ENCODE results near the gene CD52.
A peak's percentile ranks its signal among the peaks of the same experiment; 100 is the strongest.
"Not testable (repeated sequence)": the region's sequence is repeated elsewhere in the genome, so short reads cannot be mapped to it uniquely, and the experiment has no call there.

The CD52 gene

DNA sequence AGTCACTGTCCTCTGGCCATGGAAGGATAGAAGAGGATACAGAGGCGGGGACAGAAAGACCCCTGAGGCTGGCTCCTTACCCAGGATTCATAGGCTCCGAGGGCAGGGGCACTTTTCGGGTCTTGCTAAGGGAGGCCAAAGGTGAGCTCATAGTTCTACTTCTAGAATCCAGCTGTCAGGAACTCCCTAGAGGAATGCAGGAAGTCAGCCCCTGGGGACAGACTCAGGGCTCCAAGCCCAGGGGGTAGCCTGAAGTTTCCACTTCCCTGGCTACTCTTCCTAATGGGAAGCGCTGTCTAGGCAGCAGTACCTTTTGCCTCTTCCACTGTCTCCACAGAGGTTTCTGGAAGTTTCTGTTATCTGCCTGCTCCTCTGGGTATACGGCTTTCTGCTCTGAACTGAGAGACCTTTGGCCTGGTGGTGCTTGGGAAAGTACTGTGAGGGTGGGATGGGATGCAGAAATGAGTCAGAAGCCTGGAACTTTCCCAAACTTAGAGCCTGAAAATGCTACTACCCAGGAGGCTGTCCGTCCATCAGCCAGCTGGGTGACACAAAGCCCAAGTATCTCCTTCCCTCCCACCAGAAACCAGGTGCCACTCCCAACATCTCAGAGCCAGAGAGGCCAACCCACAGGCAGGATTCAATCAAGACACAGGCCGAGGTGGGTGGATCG is 14.9 kb upstream of the CD52 start:
- no peak for DNase-seq

DNA sequence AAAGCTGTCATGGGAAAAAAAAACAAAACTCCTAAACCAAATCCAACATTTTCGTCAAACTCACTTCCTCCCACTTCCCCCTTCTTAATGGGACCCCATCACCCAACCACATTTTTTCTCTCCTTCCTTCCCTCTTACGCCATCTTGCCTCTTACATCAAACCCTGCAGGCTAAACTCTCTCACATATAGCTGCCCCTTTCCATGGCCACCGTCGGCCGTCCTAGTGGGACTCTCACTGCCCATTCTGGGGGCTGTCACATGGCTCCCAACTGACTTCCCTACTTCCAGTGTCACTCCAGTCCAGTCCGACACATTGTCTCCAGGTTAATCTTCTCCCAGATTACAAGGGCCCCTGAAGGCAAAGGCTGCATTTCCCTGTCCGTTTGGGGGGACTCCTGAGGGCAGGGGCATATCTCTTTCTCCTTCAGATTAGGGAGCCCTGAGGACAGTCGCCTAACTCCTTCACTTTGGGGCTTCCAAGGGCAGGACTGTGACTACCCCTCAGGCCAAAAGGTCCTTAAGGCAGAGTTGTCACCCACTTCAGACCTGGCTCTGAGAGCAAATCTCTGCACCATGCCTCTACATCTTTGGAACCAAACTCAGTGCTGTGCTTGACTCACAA is 12.0 kb upstream of the CD52 start:
- DNase-seq, result no peak

DNA sequence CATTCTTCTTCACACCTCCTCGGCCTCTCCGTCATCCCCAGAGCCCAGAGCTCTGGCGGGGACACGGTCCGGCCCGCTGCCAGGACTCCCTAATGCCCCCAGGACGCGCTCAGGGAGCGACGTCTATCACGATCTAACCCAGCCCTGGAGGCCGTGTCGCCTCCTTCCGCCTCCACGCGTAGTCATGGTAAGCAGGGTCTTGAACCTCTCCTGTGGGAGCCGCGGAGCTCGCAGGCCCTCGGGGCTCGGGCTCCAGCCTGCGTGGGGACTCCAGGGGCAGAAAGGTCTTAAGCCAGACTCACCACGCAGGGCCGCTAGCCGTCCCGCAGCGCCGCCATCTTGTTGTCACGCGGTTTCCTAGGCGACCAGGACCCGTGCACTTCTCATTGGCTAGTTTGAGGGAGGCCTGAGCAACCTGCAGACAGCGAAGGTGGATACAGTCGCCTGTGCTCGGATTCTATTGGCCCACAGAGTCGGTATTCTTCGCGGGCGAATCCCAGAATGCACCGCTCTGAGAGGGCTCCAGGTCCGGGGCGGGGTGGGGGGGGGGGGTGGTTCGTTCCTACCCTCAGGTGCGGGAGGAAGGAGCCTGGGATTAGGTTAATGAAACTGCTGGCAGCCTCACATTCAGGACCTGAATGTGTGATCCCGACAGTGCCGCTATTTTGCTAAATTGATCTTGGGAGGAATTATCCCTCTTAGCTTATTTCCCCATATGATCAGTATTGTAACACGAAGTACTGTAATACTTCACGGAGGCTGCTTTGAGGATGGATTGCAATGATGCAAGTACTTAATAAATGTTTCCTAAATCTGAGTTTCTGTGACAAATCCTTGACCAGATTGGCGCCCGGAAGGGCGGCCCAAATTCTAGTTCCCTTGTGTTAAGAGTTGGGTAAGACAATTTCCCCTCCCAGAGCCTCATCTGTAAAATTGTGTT is 11.2 kb upstream of the CD52 start, which contains the start of gene UBXN11:
TSS of gene UBXN11 (minus strand) at position 347 of the 940 bp plus-strand sequence. CDS start 3,753 bp downstream, outside the sequence.
- DNase-seq, result peak; percentile 98

DNA sequence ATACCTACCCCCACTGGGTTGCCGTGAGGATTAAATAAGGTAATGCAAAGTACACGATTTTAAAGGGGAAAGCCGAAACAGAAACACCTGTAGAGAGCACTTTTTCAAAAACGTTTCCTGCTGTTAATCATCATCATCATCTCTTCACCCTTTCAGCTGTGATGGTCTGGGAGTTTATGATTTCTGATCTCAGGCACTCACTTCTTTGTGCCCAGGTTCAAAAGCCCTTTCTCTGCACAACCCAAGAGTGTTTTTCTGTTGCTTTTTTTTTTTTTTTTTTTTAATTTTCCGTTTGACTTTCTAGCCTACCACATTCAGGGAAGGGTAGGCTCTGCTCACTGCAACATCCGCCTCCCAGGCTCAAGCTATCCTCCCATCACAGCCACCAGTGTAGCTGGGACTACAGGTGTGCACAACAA is 10.4 kb upstream of the CD52 start:
- DNase-seq, result no peak

DNA sequence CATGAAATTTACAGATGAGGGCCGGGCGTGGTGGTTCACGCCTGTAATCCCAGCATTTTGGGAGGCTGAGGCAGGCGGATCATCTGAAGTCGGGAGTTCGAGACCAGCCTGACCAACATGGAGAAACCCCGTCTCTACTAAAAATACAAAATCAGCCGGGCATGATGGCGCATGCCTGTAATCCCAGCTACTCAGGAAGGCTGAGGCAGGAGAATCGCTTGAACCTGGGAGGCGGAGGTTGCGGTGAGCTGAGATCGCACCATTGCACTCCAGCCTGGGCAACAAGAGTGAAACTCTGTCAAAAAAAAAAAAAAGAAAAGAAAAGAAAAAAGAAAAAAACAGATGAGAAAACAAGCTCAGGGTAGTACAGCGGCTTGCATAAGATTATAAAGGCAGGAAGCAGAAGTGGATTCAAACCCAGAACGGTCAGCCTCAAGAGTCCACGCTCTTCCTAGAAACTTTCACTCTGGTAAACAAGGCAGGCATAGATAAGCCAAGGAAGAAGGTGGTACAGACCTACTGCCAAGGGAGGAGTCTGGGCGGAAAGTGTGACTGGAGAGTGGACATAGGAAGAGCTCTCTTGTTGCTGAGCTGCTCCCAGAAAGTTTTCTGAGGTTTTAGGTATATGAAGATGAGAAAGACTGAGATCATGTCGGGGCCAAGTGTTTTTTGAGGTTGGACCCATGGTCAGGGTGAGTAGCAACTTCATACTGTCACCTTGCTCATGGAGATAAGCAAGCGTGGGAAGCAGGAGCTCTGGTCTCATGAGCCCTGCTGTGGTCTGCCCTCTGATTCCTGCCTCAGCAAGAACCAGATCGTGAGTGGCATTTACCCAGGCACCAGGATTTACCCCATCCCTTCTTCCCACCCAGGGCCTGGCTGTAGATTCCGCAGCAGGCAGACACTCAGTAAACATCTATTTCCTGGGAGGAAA is 9.5 kb upstream of the CD52 start:
- not testable (repeated sequence) for DNase-seq

DNA sequence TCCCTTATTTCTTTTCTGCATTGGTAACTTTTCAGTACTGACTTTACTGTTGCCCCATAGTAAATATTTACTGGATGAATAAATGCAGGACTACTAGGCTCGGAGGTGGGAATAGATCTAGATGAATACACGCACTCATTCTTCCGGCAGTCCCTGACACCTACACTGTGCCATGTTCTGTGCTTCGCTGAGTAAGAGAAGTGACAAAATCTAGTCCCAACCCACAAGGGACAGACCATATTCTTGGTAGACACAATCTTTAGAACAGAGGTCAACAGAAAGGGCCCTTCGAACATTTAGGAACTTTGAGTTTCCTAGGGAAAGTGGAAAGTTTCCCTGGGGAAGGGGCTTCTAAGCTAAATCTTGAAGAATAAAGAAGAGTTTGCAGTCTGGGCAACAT is 3.3 kb upstream of the CD52 start:
- DNase-seq, result no peak

DNA sequence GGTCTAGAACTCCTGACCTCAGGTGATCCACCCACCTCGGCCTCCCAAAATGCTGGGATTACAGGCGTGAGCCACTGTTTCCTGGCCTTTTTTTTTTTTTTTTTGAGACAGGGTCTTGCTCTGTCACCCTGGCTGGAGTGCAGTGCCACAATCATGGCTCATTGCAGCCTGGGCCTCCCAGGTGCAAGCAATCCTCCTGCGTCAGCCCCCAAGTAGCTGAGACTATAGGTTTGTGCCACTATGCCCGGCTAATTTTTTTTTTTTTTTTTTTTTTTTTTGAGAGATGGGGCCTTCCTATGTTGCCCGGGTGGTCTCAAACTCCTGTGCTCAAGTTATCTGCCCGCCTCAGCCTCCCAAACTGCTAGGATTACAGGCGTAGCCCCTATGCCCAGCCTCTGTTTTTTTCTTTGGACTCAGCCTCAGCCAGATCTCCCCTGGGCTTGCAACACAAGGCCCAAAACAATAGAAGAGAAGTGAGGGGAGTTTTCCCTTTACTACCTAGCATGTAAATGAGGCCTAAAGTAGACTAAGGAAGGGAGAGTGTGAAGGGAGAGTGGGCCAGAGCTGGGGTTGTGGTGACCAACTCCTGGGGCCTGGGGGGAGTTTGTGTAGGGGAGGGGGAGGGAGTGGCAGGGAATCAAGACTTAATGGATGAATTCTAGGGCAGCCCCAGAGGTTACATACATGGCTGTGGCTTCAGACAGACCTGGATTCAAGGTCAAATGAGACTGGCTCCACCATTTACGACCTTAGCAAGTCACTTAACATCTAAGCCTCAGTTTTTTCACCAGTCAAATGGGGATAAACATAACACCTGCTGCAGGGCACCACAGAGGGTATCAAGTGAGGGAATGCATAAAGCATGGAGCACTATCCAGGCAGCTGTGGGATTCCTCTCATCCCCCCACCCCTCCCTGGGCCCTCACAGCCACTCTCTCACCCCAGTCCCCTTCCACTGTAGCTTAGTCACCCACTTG is 1.6 kb upstream of the CD52 start:
- DNase-seq, result no peak

DNA sequence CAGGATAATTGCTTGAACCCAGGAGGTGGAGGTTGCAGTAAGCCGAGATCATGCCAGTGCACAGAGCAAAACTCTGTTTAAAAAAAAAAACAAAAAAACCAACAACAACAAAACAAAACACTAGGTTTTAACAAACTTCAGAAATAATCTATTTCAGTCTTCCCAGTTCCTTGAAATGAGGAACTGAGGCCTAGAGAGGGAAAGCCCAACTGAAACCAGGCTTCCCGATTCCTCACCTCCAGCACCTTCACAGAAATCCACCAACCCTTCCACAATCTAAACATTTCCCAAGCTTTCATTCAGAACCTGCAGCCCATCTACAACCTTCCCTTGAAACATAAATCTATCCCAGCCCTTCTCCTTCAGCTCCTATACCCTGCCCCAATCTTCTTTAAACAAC is 612 bp upstream of the CD52 start:
- no peak for DNase-seq

DNA sequence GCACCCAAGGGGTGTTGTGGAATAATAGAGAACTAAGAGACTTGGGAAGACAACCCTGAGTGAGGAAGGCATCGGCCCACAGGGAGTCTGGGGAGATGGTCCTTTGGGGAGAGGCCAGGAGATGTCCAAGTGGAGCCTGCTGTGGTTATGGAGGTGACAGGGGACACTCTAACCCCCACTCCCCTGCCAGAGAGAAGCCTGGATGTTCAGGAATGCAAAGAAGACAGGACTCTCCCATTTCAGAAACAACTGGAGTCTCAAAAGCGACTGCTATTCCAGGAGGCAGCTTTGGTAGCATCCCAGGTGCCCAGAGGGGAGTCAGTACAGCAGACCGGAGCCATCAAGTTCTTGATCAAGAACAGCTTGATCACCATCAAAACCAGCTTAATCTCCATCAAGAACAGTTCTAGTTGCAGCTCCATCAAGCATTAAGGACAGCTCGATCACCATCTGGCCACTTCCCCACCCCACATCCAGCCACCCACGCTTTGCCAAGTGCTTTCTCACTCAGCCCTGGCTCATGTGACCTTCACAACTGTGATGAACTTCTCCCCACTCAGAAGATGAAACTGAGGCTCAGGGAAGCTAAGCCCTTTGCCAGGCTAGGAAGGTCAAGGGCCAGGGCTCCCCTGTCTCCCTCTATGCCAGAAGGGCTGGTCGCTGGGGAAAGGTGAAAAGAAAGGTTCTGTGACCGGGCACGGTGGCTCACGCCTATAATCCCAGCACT is 743 bp downstream of the CD52 start:
- DNase-seq, result no peak

DNA sequence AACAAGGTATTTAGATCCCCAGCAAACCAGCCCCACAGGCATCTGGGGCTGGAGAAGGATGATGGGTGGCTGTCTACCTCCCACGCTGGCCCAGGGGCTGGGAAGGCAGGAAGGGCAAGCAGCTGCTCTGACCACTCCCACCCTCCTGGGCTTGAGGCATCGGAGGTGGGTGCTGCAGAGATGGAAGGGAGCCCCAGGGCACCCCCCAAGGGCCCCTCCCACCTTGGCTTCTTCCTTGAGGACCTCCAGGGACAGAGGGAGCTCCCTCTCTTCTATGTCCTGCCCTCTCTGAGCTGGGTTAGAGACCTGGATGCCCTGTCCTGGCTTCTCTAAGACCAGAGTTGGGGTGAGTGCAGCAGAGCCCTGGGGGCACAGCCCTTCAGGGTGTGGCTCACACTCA is 3.1 kb downstream of the CD52 start:
- no peak for DNase-seq

DNA sequence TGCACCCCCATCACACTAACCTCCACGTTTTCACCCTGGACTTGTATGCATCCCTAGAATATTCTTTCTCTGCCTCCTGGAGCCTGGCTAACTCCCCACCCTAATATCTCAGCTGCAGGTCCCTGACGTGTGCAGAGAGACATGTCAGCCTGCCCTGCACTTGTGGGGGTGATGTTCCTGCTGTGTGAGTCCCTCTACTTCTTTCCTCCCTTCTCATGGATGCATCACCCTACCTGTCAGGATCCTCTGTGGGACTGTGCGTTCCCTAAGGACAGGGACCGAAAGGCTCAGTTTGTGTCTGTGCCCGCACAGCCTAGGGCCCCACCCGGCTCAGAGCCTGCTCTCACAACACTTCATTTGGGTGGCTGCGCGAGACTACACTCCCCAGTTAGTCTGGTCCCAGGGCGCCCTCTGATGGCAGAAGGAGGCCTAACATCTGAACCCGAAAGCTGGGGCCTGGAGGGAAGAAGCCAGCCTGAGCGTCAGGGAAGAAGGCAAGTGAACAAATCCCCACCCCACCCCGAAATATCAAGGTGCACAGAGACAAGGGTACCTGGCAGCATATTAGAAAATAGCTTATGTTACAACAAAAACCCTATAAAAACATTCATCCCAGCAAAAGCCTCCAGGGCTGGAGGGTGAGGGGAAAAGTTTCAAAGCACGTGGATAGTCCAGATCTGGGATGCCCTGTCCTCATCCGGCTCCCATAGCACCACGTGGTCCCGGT is 3.7 kb downstream of the CD52 start:
- DNase-seq, result peak; percentile 59

DNA sequence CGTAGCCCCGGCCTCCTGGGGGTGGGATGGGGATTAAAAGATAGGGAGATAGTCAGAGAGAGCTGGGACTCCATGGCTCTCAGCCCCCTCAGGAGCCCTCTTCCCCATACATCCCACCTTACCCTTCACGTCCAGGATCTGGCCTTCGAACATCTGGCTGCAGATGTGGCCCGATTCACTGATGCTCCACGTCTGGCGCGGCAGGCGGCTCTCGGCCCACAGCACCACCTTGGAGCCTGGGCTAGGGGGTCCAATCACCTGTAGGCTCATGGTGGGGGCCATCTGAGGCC is 4.2 kb downstream of the CD52 start:
- DNase-seq, result no peak

DNA sequence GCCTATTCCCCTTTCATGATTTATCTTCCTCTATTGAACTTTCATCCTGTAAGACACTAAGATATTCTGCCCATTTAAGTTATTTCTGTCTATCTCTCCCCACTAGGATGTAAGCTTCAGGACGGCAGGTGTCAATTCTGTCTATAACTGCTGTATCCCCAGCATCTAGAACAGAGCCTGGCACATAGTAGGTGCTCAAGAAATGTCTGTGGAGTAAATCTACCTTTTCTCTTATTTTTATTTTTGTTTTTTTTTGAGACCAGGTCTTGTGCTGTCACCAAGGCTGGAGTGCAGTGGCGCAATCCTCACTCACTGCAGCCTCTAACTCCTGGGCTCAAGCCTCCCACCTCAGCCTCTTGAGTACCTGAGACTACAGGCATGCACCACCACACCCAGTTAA is 5.6 kb downstream of the CD52 start:
- DNase-seq, result no peak

DNA sequence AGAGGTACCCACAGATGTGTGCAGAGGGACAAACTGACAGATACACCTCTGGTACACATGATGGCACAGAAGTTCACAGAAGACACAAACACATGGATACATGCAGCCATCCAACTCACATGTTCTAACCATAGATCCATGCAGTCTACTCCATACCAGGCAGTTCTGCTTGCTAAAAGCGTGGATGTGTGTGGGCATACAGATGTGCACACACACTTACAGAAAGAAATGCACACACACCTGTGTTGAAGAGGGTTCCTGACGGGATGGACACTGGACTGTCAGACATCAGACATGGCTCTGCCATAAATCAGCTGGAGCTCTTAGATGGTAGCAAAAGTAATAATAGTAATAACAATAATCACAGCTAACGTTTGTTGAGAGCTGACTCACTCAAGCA is 6.8 kb downstream of the CD52 start:
- DNase-seq, result no peak

DNA sequence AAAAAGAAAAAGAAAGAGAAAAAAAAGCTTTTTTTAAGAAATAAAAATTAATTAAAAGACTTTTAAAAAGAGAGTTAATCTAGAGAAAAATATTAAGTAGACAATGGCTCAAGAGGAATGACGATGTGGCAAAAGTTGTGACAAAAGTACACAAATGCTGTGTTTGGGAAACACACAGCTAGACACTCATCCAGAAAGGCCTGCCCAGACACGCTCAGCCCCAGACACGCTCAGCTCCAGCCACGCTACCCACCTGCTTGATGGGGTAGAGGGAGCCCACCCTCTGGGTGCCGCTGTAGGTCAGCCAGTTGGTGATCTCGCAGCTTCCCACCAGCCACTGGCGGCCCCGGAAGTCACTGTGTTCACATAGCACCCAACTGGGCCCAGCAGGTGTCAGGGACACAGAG is 10.2 kb downstream of the CD52 start:
- DNase-seq, result no peak

DNA sequence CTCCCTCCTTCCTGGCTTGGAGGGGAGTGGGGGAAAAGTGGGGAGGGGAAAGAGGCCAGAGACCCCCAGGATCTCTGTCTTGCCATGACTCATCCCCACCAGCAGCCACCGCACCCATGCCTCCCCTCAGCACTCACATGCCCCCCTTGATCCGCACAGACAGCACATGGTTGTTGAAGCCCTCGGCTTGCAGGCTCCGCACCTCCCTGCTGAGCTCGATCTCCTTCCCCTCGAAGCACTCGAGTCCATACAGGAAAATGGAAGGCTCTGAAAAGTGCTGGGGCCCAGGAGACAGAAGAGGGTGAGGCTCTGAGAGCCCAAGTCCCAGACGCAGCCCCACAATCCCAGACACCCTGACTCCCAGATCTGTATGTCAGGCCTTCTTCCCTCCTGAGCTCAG is 10.8 kb downstream of the CD52 start:
- no peak for DNase-seq

DNA sequence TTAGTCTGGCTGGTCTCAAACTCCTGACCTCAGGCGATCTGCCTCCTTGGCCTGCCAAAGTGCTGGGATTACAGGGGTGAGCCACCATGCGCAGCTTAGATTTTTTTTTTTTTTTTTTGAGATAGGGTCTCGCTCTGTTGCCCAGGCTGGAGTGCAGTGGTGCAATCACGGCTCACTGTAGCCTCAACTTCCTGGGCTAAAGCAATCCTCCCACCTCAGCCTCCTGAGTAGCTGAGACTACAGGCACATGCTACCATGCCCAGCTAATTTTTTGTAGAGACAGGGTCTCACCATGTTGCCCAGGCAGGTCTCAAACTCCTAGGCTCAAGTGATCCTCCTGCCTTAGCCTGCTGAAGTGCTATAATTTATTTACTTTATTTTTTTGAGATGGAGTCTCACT is 11.6 kb downstream of the CD52 start:
- not testable (repeated sequence) for DNase-seq

DNA sequence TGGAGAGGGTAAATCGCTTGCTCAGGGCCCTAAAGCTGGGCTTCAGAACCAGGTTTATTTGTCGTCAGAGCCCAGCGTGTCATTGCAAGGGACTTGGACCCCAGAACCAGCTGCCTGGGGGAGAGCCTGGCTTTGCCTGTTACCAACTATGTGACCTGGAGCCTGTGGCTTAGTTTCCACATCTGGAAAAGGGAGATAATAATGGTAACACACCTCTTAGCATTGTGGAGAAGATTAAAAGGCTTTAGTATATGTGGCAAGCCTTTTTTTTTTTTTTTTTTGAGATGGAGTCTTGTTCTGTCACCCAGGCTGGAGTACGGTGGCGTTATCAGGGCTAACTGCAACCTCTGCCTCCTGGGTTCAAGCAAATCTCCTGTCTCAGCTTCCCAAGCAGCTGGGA is 12.5 kb downstream of the CD52 start:
- DNase-seq, result no peak

DNA sequence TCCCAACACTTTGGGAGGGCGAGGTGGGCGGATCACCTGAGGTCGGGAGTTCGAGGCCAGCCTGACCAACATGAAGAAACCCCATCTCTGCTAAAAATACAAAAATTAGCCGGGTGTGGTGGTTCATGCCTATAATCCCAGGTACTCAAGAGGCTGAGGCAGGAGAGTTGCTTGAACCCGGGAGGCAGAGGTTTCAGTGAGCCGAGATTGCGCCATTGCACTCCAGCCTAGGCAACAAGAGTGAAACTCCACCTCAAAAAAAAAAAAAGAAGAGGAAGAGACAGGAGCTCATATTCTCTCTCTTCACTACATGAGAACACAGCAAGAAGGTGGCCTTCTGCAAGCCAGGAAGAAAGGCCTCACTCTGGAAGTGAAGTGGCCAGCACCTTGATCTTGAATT is 15.6 kb downstream of the CD52 start:
- DNase-seq, result not testable (repeated sequence)
